HCT116 (cell line): ENCODE data around the gene LDLRAD4.

ENCODE experiments used
- CEBPB ChIP-seq: IDR thresholded peaks from 2 replicates; pipeline ENCODE4 v1.6.1; 2012; ENCODE audit warnings: low read depth
- CTCF ChIP-seq, 3 experiments: fragments of 200-600 bp in 1 of 3; sonication (generic) in 1 of 3; IDR thresholded peaks in 2 of 3; conservative IDR thresholded peaks in 1 of 3; 2 replicates each; pipeline ENCODE4 v1.5.1; 2012 to 2017; ENCODE audit warnings: low read depth in 2 of 3, low read length in 2 of 3, antibody characterized with exemption in 1 of 3, borderline replicate concordance in 1 of 3, control low read depth in 1 of 3, mild to moderate bottlenecking in 1 of 3, mixed read lengths in 1 of 3, mixed run types in 1 of 3, moderate library complexity in 1 of 3; ENCODE audit not compliant: insufficient read depth in 1 of 3
- EZH2 ChIP-seq: fragments of 200-600 bp; sonication (generic); IDR thresholded peaks from 2 replicates; pipeline ENCODE4 v1.6.1; 2017; ENCODE audit warnings: antibody characterized with exemption, mixed run types
- POLR2A ChIP-seq: IDR thresholded peaks from 2 replicates; pipeline ENCODE4 v1.7.0; 2011; ENCODE audit warnings: borderline replicate concordance; ENCODE audit not compliant: insufficient read depth, insufficient read length; ENCODE audit errors: extremely low read depth

DNA sequence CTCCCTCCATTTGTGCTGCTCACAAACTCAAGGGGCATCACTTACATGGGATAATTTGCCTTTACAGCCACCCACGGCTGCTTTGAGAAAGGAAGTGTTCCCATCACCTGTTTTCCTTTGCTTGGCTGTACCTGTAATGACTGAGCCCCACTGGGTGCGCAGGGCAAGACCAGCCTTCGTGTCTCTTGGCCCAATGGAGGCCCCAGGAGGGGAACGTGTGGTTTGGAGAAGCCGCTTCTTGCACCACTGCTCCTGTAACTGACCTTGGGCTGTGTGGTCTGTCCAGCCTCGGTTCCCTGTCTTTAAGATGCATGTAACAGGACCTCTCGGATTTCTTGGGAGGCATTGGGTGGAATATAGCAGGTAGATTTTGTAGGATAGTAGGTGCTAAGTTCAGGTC lies 41.1 kb downstream of the LDLRAD4 start:
- no peak for TF ChIP-seq CEBPB
- TF ChIP-seq CTCF (IDR thresholded peaks at IDR 0.05 in 2 of 3, conservative IDR thresholded peaks at IDR 0.05 in 1 of 3; ENCODE audit: borderline replicate concordance in 1 of 3, insufficient read depth in 1 of 3, low read depth in 2 of 3, low read length in 2 of 3): no peak
- TF ChIP-seq POLR2A: no peak
- no peak for TF ChIP-seq EZH2
